Prostate gland (tissue), 2 donors: Measurements from ENCODE around the gene TMOD3. TPM values are rescaled to one million over a fixed set of nuclear protein-coding genes. Genes with fewer than 3 reads are reported as not detected.

ENCODE experiments used
- DNase-seq: peaks from one replicate; pipeline ENCODE4 v3.0.0-alpha.2; 2019; ENCODE audit warnings: low spot score
- H3K27ac ChIP-seq, 2 donors: fragments of 200-600 bp; sonication (generic); 2 replicates each; pipeline ENCODE4 v1.5.1; 2017 to 2019
- H3K27me3 ChIP-seq: fragments of 200-600 bp; sonication (generic); replicated peaks from 2 replicates; pipeline ENCODE4 v1.5.1; 2019; ENCODE audit not compliant: insufficient read depth
- H3K36me3 ChIP-seq, 2 donors: fragments of 200-600 bp; sonication (generic); 1 replicate in 1 of 2; 2 replicates in 1 of 2; pipeline versions ENCODE4 v1.5.1 to v1.8.1; 2017 to 2019
- H3K4me1 ChIP-seq: fragments of 200-600 bp; sonication (generic); replicated peaks from 2 replicates; pipeline ENCODE4 v1.5.1; 2019
- H3K4me3 ChIP-seq, 2 donors: fragments of 200-600 bp; sonication (generic); 2 replicates each; pipeline ENCODE4 v1.5.1; 2017 to 2019
- H3K9me3 ChIP-seq: fragments of 200-600 bp; sonication (generic); 2 replicates; pipeline ENCODE4 v1.5.1; 2017
- CTCF ChIP-seq, 4 experiments: fragments of 200-600 bp in 2 of 4; fragments of 450-650 bp in 2 of 4; sonication (generic) in 2 of 4; IDR thresholded peaks; 1 replicate in 3 of 4; 2 replicates in 1 of 4; pipeline ENCODE4 v1.5.1; 2016 to 2019; ENCODE audit warnings: antibody characterized with exemption in 4 of 4, mild to moderate bottlenecking in 2 of 4, moderate library complexity in 2 of 4
- POLR2A ChIP-seq: fragments of 450-650 bp; IDR thresholded peaks from one replicate; pipeline ENCODE4 v1.6.1; 2016; ENCODE audit warnings: antibody characterized with exemption, mild to moderate bottlenecking
- POLR2AphosphoS5 ChIP-seq: sonication (generic); formaldehyde crosslinking; IDR thresholded peaks from one replicate; pipeline ENCODE4 v1.6.1; 2017; ENCODE audit warnings: antibody characterized with exemption
- WGBS: methylation state at CpG from one replicate; pipeline ENCODE4 v1.1.5; 2018; 5-methylcytosine and 5-hydroxymethylcytosine counted together
- intact Hi-C: fragments of 100-400 bp; cut with DNase I; formaldehyde crosslinking; loops from one replicate; pipeline ENCODE4 v1.14.2; 2022
- small RNA-seq, 2 donors: library from RNA; depleted of rRNA; stranded (forward); fragments of <200 nt; gene quantifications; one replicate each; pipeline ENCODE3, GENCODE V24; 2016
- total RNA-seq, 2 donors: library from RNA; depleted of rRNA; stranded (reverse); fragments of >200 nt; gene quantifications; one replicate each; pipeline ENCODE4 v1.1.0, GENCODE V29; 2016

TMOD3 gene
- total RNA-seq, 2 donors from 2014 or later = 17.2 to 19.6 TPM

GRCh38 chr15:51939216-51939615 is 109.8 kb downstream of the TMOD3 start:
- DNase-seq = no peak
- Histone ChIP-seq H3K4me1 (no peaks in the 10 kb centered on the region), H3K36me3 (no peaks in the 10 kb centered on the region), H3K27me3 (no peaks in the 10 kb centered on the region), H3K27ac (no peak overlapping the region), H3K9me3 (no peaks in the 10 kb centered on the region), H3K4me3 (no peak overlapping the region)
- TF ChIP-seq POLR2AphosphoS5 = no peak
- TF ChIP-seq POLR2A = no peak
- no peak for TF ChIP-seq CTCF (IDR thresholded peaks at IDR 0.05)
- intact Hi-C loops = no loop called here

- Histone ChIP-seq H3K4me3 (no peak overlapping the region), H3K9me3 (no peaks in the 10 kb centered on the region), H3K4me1 (no peaks in the 10 kb centered on the region), H3K36me3 (peaks cover 0 to 16% of the 10 kb centered on the region in 2 donors), H3K27me3 (no peaks in the 10 kb centered on the region), H3K27ac (no peak overlapping the region)
- intact Hi-C loops = no loop called here
- no peak for TF ChIP-seq POLR2A
- TF ChIP-seq POLR2AphosphoS5 = no peak
- no peak for TF ChIP-seq CTCF (IDR thresholded peaks at IDR 0.05)
- no peak for DNase-seq
- WGBS = 39% methylated on average over 2 of the region's 2 CpGs
These were observed 117.7 kb downstream of the TMOD3 start for GRCh38 chr15:51947124-51947523.

GRCh38 chr15:51952805-51953204 is 123.4 kb downstream of the TMOD3 start:
- Histone ChIP-seq H3K4me3 (no peak overlapping the region), H3K36me3 (peaks cover 0 to 5% of the 10 kb centered on the region in 2 donors), H3K4me1 (no peaks in the 10 kb centered on the region), H3K27me3 (no peaks in the 10 kb centered on the region), H3K9me3 (no peaks in the 10 kb centered on the region), H3K27ac (no peak overlapping the region)
- intact Hi-C loops = no loop called here
- 97% methylated on average over 3 of the region's 3 CpGs for WGBS
- DNase-seq = no peak
- TF ChIP-seq POLR2AphosphoS5 (no peak), POLR2A (no peak), CTCF (IDR thresholded peaks at IDR 0.05) (no peak)

- WGBS = 95% methylated on average over 3 of the region's 3 CpGs
- Histone ChIP-seq H3K4me1 (no peaks in the 10 kb centered on the region), H3K27me3 (no peaks in the 10 kb centered on the region), H3K4me3 (no peak overlapping the region), H3K36me3 (peaks cover 0 to under 1% of the 10 kb centered on the region in 2 donors), H3K27ac (no peak overlapping the region), H3K9me3 (no peaks in the 10 kb centered on the region)
- intact Hi-C loops = no loop called here
- TF ChIP-seq POLR2A = no peak
- no peak for TF ChIP-seq CTCF (IDR thresholded peaks at IDR 0.05)
- TF ChIP-seq POLR2AphosphoS5 = no peak
- DNase-seq = no peak
These were observed 126.1 kb downstream of the TMOD3 start for GRCh38 chr15:51955504-51955903.

Small RNA genes lying within 50 kb of the gene (small RNA-seq; reads per million reads assigned to genes)
- 0 reads per million in 2 donors for gene AC090971.5
- gene RF00017 = 0 reads per million in 2 donors
- gene RF00019 = 0 reads per million in 2 donors
- gene RNU6-90P = 0 reads per million in 2 donors

Other genes with a start within 250 kb of the TMOD3 start
- gene DMXL2, start 206.9 kb upstream of the TMOD3 start, total RNA-seq = 10 to 100 TPM; 12.2 to 35.3 TPM
- 1 to 10 TPM in 1 of 2 donors, under 1 TPM in 1; 0.23 to 2.0 TPM for gene SCG3, start 148.2 kb upstream of the TMOD3 start, total RNA-seq
- gene LYSMD2, start 92.0 kb upstream of the TMOD3 start, total RNA-seq = 10 to 100 TPM; 15.0 to 29.9 TPM
- gene TMOD2, start 78.1 kb upstream of the TMOD3 start, total RNA-seq = 1 to 10 TPM; 2.4 to 8.9 TPM
- 10 to 100 TPM; 14.4 to 24.2 TPM for gene LEO1, start 142.1 kb downstream of the TMOD3 start, total RNA-seq
- gene MAPK6, start 189.6 kb downstream of the TMOD3 start, total RNA-seq = 10 to 100 TPM; 22.1 to 23.8 TPM